GM23248 (cell line): ENCODE results near the gene ABLIM1. TPM values are rescaled to one million over a fixed set of nuclear protein-coding genes. Genes with fewer than 3 reads are reported as not detected.

Experiments used
- DNase-seq: peaks from one replicate; pipeline ENCODE4 v3.0.0-alpha.2; 2015
- H2AFZ ChIP-seq: fragments of 200-600 bp; sonication (generic); 2 replicates; pipeline ENCODE4 v1.6.1; 2016; ENCODE audit warnings: antibody characterized with exemption
- H3F3A ChIP-seq: fragments of 200-600 bp; sonication (generic); 2 replicates; pipeline ENCODE4 v1.6.1; 2016; ENCODE audit warnings: mild to moderate bottlenecking, antibody characterized with exemption, mixed run types; ENCODE audit not compliant: insufficient read depth
- H3K27ac ChIP-seq: fragments of 200-600 bp; sonication (generic); 2 replicates; pipeline ENCODE4 v1.5.1; 2016; ENCODE audit warnings: mild to moderate bottlenecking
- H3K27me3 ChIP-seq: fragments of 200-600 bp; sonication (generic); replicated peaks from 2 replicates; pipeline ENCODE4 v1.6.1; 2016; ENCODE audit warnings: mild to moderate bottlenecking; ENCODE audit not compliant: insufficient read depth
- H3K36me3 ChIP-seq: fragments of 200-600 bp; sonication (generic); 2 replicates; pipeline ENCODE4 v1.6.1; 2016; ENCODE audit warnings: low read depth, mild to moderate bottlenecking
- H3K4me1 ChIP-seq: fragments of 200-600 bp; sonication (generic); 2 replicates; pipeline ENCODE4 v1.6.1; 2016; ENCODE audit warnings: mild to moderate bottlenecking; ENCODE audit not compliant: insufficient read depth
- H3K4me2 ChIP-seq: fragments of 200-600 bp; sonication (generic); one replicate; pipeline ENCODE4 v1.6.1; 2016; ENCODE audit warnings: mild to moderate bottlenecking; ENCODE audit not compliant: unreplicated experiment
- H3K4me3 ChIP-seq: fragments of 200-600 bp; sonication (generic); 2 replicates; pipeline ENCODE4 v1.5.1; 2016; ENCODE audit warnings: mild to moderate bottlenecking
- H3K79me2 ChIP-seq: fragments of 200-600 bp; sonication (generic); 2 replicates; pipeline ENCODE4 v1.6.1; 2016; ENCODE audit warnings: mild to moderate bottlenecking; ENCODE audit not compliant: insufficient read depth
- H3K9ac ChIP-seq: fragments of 200-600 bp; sonication (generic); 2 replicates; pipeline ENCODE4 v1.6.1; 2016; ENCODE audit warnings: mild to moderate bottlenecking
- H3K9me2 ChIP-seq: fragments of 200-600 bp; sonication (generic); 2 replicates; pipeline ENCODE4 v1.6.1; 2016; ENCODE audit warnings: mixed run types, mild to moderate bottlenecking, moderate library complexity; ENCODE audit not compliant: insufficient read depth
- H3K9me3 ChIP-seq: fragments of 200-600 bp; sonication (generic); one replicate; pipeline ENCODE4 v1.6.1; 2017; ENCODE audit warnings: low read depth
- H4K20me1 ChIP-seq: fragments of 200-600 bp; sonication (generic); 2 replicates; pipeline ENCODE4 v1.6.0; 2016; ENCODE audit not compliant: insufficient read depth
- EZH2 ChIP-seq: fragments of 200-600 bp; sonication (generic); IDR thresholded peaks from 2 replicates; pipeline ENCODE4 v1.6.1; 2018; ENCODE audit warnings: antibody characterized with exemption, mild to moderate bottlenecking; ENCODE audit not compliant: insufficient read depth, poor library complexity, severe bottlenecking
- EZH2phosphoT487 ChIP-seq: fragments of 200-600 bp; sonication (generic); IDR thresholded peaks from 2 replicates; pipeline ENCODE4 v1.6.1; 2018; ENCODE audit warnings: antibody characterized with exemption, moderate library complexity, mild to moderate bottlenecking, low read depth; ENCODE audit not compliant: insufficient read depth
- WGBS, 2 experiments: methylation state at CpG; one replicate each; pipeline ENCODE4 v1.1.6; 2015 to 2017; ENCODE audit warnings: low lambda C conversion rate in 2 of 2, low coverage in 1 of 2; ENCODE audit errors: missing lambda C conversion rate in 2 of 2; 5-methylcytosine and 5-hydroxymethylcytosine counted together
- in situ Hi-C: fragments of 300-500 bp; cut with MboI; formaldehyde crosslinking; loops from 2 replicates; pipeline ENCODE4 v1.15.0; 2020
- polyA plus RNA-seq: library from polyadenylated mRNA; unstranded; fragments of >200 nt; fragmentation: Nextera tagmentation; extraction: Ambion mirVana; gene quantifications from 2 replicates; pipeline ENCODE4 v1.2.1, GENCODE V29; 2016
- total RNA-seq: library from RNA; depleted of rRNA; stranded (reverse); fragments of >200 nt; shearing (Covaris generic); gene quantifications from 2 replicates; pipeline ENCODE4 v1.2.3, GENCODE V29; 2014

ABLIM1 gene
- total and polyA plus RNA-seq, 2 experiments from 2014 or later = 0.54 to 0.78 TPM

DNA sequence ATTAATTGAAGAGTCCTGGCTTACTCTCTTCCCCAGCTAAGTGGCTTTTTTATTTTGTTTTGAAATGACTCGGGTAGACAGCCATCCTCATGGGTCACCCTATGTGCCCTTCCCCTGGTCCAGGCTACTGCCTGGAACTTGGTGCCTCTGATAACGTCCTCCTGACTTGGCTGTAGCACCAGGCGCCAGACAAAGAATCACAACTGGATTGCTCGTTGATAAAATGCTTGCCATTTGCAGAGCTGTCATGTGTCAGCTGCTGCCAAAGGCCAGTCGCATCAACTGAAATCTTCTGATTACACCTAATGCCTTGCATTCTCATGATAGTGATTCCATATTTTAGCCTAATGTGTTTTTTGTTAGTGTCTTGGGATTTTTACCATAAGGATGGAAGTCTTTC is 27.4 kb upstream of the ABLIM1 start:
- Histone ChIP-seq H3K9ac (no peak overlapping the region), H3K27me3 (no peaks in the 10 kb centered on the region; the same call in 1 of the 2 replicates), H3K36me3 (no peaks in the 10 kb centered on the region), H4K20me1 (no peaks in the 10 kb centered on the region), H3F3A (peaks cover 11% of the 10 kb centered on the region; the same call in 1 of the 2 replicates), H3K4me1 (peaks cover 18% of the 10 kb centered on the region), H3K4me3 (no peak overlapping the region), H3K27ac (peak overlapping the region; percentile 32; the same call in 1 of the 2 replicates), H3K4me2 (peak overlapping the region; percentile 28), H3K9me3 (no peaks in the 10 kb centered on the region), H3K79me2 (no peaks in the 10 kb centered on the region), H2AFZ (peak overlapping the region; percentile 45; the same call in 1 of the 2 replicates), H3K9me2 (no peaks in the 10 kb centered on the region)
- TF ChIP-seq EZH2phosphoT487 = no peak
- 34 to 37% methylated on average over 5 of the region's 5 CpGs for WGBS, 2 experiments
- DNase-seq = no peak
- in situ Hi-C loops = no loop called here

DNA sequence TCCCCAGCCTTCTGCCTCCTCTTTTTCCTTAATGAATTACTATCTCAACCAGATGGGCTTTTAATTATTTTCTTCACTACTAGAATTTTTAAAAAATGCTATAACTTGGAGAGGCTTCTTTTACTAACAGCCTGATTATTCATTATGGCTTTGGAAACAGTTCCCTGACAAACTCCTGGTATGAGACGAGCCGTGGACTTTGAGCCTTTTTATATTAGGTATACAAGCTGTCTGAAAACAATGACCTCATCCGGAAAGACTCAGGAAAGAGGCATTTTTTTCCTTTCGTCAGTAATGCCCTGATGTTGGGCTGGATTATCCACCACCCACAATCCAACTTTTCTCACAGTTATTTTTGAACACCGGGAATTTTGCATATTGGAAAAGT is 26.7 kb upstream of the ABLIM1 start:
- Histone ChIP-seq H3K27ac (peak overlapping the region; percentile 32), H3K79me2 (no peaks in the 10 kb centered on the region), H4K20me1 (no peaks in the 10 kb centered on the region), H3K9me2 (no peaks in the 10 kb centered on the region), H3K9ac (peak overlapping the region; percentile 24; the same call in 1 of the 2 replicates), H3K9me3 (no peaks in the 10 kb centered on the region), H2AFZ (peak overlapping the region; percentile 45; the same call in 1 of the 2 replicates), H3K4me3 (peak overlapping the region; percentile 58), H3K4me1 (peaks cover 18% of the 10 kb centered on the region), H3K27me3 (no peaks in the 10 kb centered on the region; the same call in 1 of the 2 replicates), H3F3A (peaks cover 11% of the 10 kb centered on the region; the same call in 1 of the 2 replicates), H3K36me3 (no peaks in the 10 kb centered on the region), H3K4me2 (peak overlapping the region; percentile 87)
- DNase-seq = peak; percentile 84
- 1 to 6% methylated on average over 5 of the region's 5 CpGs for WGBS, 2 experiments
- in situ Hi-C loops = no loop called here
- no peak for TF ChIP-seq EZH2
- TF ChIP-seq EZH2phosphoT487 = no peak

DNA sequence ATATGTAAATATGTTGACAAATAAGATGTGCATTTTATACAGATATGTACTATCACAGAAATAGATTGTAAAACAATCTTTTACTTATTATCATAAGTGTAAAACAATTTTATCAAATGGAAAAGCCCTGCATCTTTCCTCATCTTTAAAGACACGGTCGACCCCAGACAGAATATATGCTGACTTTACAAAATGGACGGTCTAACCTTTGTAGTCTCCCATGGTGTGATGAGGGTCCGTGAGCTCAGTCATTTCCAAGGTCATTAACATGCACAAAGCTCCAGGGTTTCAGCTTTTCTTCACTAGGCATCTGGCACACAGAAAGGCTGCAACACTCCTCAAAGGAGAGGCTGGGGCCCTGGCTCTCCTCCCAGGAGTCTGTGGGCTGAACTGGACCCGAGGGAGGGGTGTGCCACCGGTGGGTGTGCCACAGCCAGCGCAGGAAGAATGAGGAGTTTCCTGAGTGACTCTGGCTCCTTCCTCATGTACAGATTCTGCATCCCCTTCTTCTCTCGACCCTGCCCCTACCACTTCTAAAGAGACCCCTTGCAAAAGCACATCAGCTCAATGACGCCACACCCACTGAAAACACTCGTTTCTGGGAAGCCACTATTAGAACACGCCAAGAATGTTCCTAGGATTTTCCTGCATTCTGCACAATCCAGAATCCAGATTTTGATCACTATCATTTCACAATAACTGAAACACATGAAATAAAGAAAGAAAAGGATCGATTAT is 26.2 kb upstream of the ABLIM1 start:
- Histone ChIP-seq H3K36me3 (no peaks in the 10 kb centered on the region), H3K4me2 (peak overlapping the region; percentile 87), H4K20me1 (no peaks in the 10 kb centered on the region), H3F3A (peaks cover 11% of the 10 kb centered on the region; the same call in 1 of the 2 replicates), H3K4me3 (peak overlapping the region; percentile 58), H3K27ac (peak overlapping the region; percentile 32), H2AFZ (peak overlapping the region; percentile 45), H3K9ac (peak overlapping the region; percentile 24; the same call in 1 of the 2 replicates), H3K79me2 (no peaks in the 10 kb centered on the region), H3K4me1 (peaks cover 18% of the 10 kb centered on the region), H3K9me2 (no peaks in the 10 kb centered on the region), H3K27me3 (no peaks in the 10 kb centered on the region; the same call in 1 of the 2 replicates), H3K9me3 (no peaks in the 10 kb centered on the region)
- 16% methylated on average over 12 of the region's 12 CpGs for WGBS, 2 experiments
- in situ Hi-C loops = no loop called here
- TF ChIP-seq EZH2phosphoT487 (no peak), EZH2 (no peak)
- peak; percentile 56 for DNase-seq

DNA sequence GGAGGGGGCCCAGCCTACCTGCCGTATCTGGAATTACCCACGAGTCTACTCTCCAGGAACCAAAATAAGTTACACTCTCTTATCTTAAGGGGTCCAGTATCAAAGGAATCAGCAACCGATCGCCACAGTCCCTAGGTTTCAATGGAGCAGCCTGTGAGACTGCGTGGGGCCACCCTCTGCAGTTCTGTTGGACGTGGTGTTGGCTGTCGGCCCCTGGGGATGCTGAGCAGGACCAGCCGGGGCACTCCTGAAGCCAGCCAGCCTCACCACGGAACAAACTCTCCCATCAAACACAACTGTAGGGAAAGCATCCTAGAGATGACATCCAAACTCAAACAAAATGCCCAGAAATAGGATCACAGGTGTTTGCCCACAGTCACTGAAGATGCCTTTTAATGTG is 25.5 kb upstream of the ABLIM1 start:
- WGBS, 2 experiments = 65 to 70% methylated on average over 9 of the region's 9 CpGs
- Histone ChIP-seq H3K27me3 (no peaks in the 10 kb centered on the region; the same call in 1 of the 2 replicates), H3K4me1 (peaks cover 18% of the 10 kb centered on the region), H2AFZ (no peak overlapping the region), H3K36me3 (no peaks in the 10 kb centered on the region), H3F3A (peaks cover 11% of the 10 kb centered on the region; the same call in 1 of the 2 replicates), H3K9ac (no peak overlapping the region), H3K4me3 (no peak overlapping the region), H3K9me2 (no peaks in the 10 kb centered on the region), H3K9me3 (no peaks in the 10 kb centered on the region), H3K27ac (no peak overlapping the region), H3K4me2 (no peak overlapping the region), H4K20me1 (no peaks in the 10 kb centered on the region), H3K79me2 (no peaks in the 10 kb centered on the region)
- DNase-seq = no peak
- no peak for TF ChIP-seq EZH2
- no peak for TF ChIP-seq EZH2phosphoT487
- in situ Hi-C loops = no loop called here
